H9 (cell line): ENCODE data around the gene CYP21A2. TPM values are rescaled to one million over a fixed set of nuclear protein-coding genes. Genes with fewer than 3 reads are reported as not detected.

Experiments
- DNase-seq: peaks from one replicate; pipeline ENCODE4 v3.0.0-alpha.2; 2017
- H2AFZ ChIP-seq: one replicate; pipeline ENCODE4 v1.6.1; 2013; ENCODE audit warnings: mild to moderate bottlenecking, low read length, control low read depth, moderate library complexity
- H2AK5ac ChIP-seq: 2 replicates; pipeline ENCODE4 v1.6.1; 2013; ENCODE audit warnings: low read length, control low read depth, mixed read lengths; ENCODE audit not compliant: insufficient read length
- H2BK120ac ChIP-seq: one replicate; pipeline ENCODE4 v1.6.1; 2013; ENCODE audit warnings: low read depth, mild to moderate bottlenecking, low read length, control low read depth, inconsistent platforms; ENCODE audit not compliant: poor library complexity, severe bottlenecking
- H2BK12ac ChIP-seq: 2 replicates; pipeline ENCODE4 v1.6.1; 2013; ENCODE audit warnings: low read length, control low read depth, mixed read lengths, low read depth; ENCODE audit not compliant: insufficient read length
- H2BK15ac ChIP-seq: 2 replicates; pipeline ENCODE4 v1.6.1; 2013; ENCODE audit warnings: low read depth, low read length, control low read depth
- H2BK20ac ChIP-seq: one replicate; pipeline ENCODE4 v1.6.1; 2013; ENCODE audit warnings: low read depth, mild to moderate bottlenecking, low read length, control low read depth, inconsistent platforms; ENCODE audit not compliant: poor library complexity, severe bottlenecking
- H2BK5ac ChIP-seq: 2 replicates; pipeline ENCODE4 v1.6.1; 2013; ENCODE audit warnings: low read length, control low read depth, mixed read lengths; ENCODE audit not compliant: insufficient read length
- H3K14ac ChIP-seq: 2 replicates; pipeline ENCODE4 v1.6.1; 2013; ENCODE audit warnings: low read length, control low read depth; ENCODE audit not compliant: insufficient read depth
- H3K18ac ChIP-seq: 2 replicates; pipeline ENCODE4 v1.6.1; 2013; ENCODE audit warnings: low read depth, mild to moderate bottlenecking, mixed read lengths, low read length, control low read depth; ENCODE audit not compliant: insufficient read length
- H3K23ac ChIP-seq: 2 replicates; pipeline ENCODE4 v1.6.1; 2013; ENCODE audit warnings: low read length, control low read depth, mixed read lengths, low read depth; ENCODE audit not compliant: insufficient read length
- H3K23me2 ChIP-seq: 2 replicates; pipeline ENCODE4 v1.6.1; 2013; ENCODE audit warnings: low read depth, mild to moderate bottlenecking, mixed read lengths, low read length, control low read depth; ENCODE audit not compliant: insufficient read length, poor library complexity, severe bottlenecking
- H3K27ac ChIP-seq: 2 replicates; pipeline ENCODE4 v1.5.1; 2013; ENCODE audit warnings: low read length, control low read depth, mixed read lengths, low read depth; ENCODE audit not compliant: insufficient read length
- H3K27me3 ChIP-seq: 2 replicates; pipeline ENCODE4 v1.6.1; 2013; ENCODE audit warnings: low read length, control low read depth, inconsistent platforms; ENCODE audit not compliant: insufficient read depth
- H3K4ac ChIP-seq: 2 replicates; pipeline ENCODE4 v1.6.1; 2013; ENCODE audit warnings: low read depth, mild to moderate bottlenecking, control low read depth, inconsistent platforms, low read length, moderate library complexity
- H3K4me1 ChIP-seq: 2 replicates; pipeline ENCODE4 v1.6.1; 2013; ENCODE audit warnings: low read length, control low read depth, inconsistent platforms; ENCODE audit not compliant: insufficient read depth
- H3K4me2 ChIP-seq: 2 replicates; pipeline ENCODE4 v1.6.1; 2013; ENCODE audit warnings: low read length, control low read depth, mixed read lengths; ENCODE audit not compliant: insufficient read length, insufficient read depth
- H3K56ac ChIP-seq: 2 replicates; pipeline ENCODE4 v1.6.1; 2013; ENCODE audit warnings: low read depth, mild to moderate bottlenecking, mixed read lengths, low read length, control low read depth; ENCODE audit not compliant: insufficient read length
- H3K79me1 ChIP-seq: 2 replicates; pipeline ENCODE4 v1.6.1; 2013; ENCODE audit warnings: low read depth, mild to moderate bottlenecking, moderate library complexity, low read length, control low read depth, inconsistent platforms; ENCODE audit not compliant: insufficient read depth, poor library complexity, severe bottlenecking
- H3K79me2 ChIP-seq: 2 replicates; pipeline ENCODE4 v1.6.1; 2013; ENCODE audit warnings: low read length, control low read depth, inconsistent platforms; ENCODE audit not compliant: insufficient read depth
- H3K9ac ChIP-seq: 2 replicates; pipeline ENCODE4 v1.6.1; 2013; ENCODE audit warnings: low read length, control low read depth, mixed read lengths; ENCODE audit not compliant: insufficient read length; ENCODE audit errors: extremely low read depth
- H3K9me3 ChIP-seq: one replicate; pipeline ENCODE4 v1.6.1; 2013; ENCODE audit warnings: low read depth, low read length, inconsistent platforms; ENCODE audit not compliant: control insufficient read depth
- H3T11ph ChIP-seq: one replicate; pipeline ENCODE4 v1.6.1; 2013; ENCODE audit warnings: mild to moderate bottlenecking, low read length, control low read depth, inconsistent platforms
- H4K20me1 ChIP-seq: one replicate; pipeline ENCODE4 v1.6.1; 2013; ENCODE audit not compliant: control insufficient read depth, insufficient read length, insufficient read depth
- H4K5ac ChIP-seq: 2 replicates; pipeline ENCODE4 v1.6.1; 2013; ENCODE audit warnings: low read depth, mild to moderate bottlenecking, mixed read lengths, low read length, control low read depth; ENCODE audit not compliant: insufficient read length
- H4K8ac ChIP-seq: replicated peaks from 2 replicates; pipeline ENCODE4 v1.6.1; 2013; ENCODE audit warnings: low read length, control low read depth, mixed read lengths, low read depth; ENCODE audit not compliant: insufficient read length
- H4K91ac ChIP-seq: 2 replicates; pipeline ENCODE4 v1.6.1; 2013; ENCODE audit warnings: low read depth, mild to moderate bottlenecking, moderate library complexity, mixed read lengths, low read length, control low read depth; ENCODE audit not compliant: insufficient read length
- H3K27ac Mint-ChIP-seq, 3 experiments: 2 replicates in 2 of 3; 3 replicates in 1 of 3; pipeline ENCODE4 v1.8.0; 2020 to 2021; ENCODE audit warnings: mixed read lengths in 3 of 3, mild to moderate bottlenecking in 1 of 3, moderate library complexity in 1 of 3
- H3K27me3 Mint-ChIP-seq: 2 replicates; pipeline ENCODE4 v1.8.0; 2021; ENCODE audit warnings: low read depth, mild to moderate bottlenecking, moderate library complexity, mixed read lengths
- H3K36me3 Mint-ChIP-seq, 3 experiments: 2 replicates in 2 of 3; 3 replicates in 1 of 3; pipeline ENCODE4 v1.8.0; 2020 to 2021; ENCODE audit warnings: low read depth in 3 of 3, mixed read lengths in 3 of 3; ENCODE audit not compliant: insufficient read depth in 1 of 3
- H3K4me1 Mint-ChIP-seq, 2 experiments: 2 replicates each; pipeline ENCODE4 v1.8.0; 2020; ENCODE audit warnings: mixed read lengths in 2 of 2
- H3K4me3 Mint-ChIP-seq, 2 experiments: 2 replicates in 1 of 2; 3 replicates in 1 of 2; pipeline ENCODE4 v1.8.0; 2020 to 2021; ENCODE audit warnings: mild to moderate bottlenecking in 2 of 2, mixed read lengths in 2 of 2, moderate library complexity in 1 of 2
- H3K9me3 Mint-ChIP-seq, 2 experiments: 2 replicates in 1 of 2; 3 replicates in 1 of 2; pipeline ENCODE4 v1.8.0; 2020; ENCODE audit warnings: mild to moderate bottlenecking in 2 of 2, mixed read lengths in 2 of 2, moderate library complexity in 1 of 2
- CTCF ChIP-seq: fragments of 200-600 bp; sonication (generic); conservative IDR thresholded peaks from 3 replicates; pipeline ENCODE4 v1.8.0; 2021; ENCODE audit warnings: antibody characterized with exemption, mild to moderate bottlenecking
- WGBS: extraction: QIAGEN DNeasy Blood & Tissue Kit; methylation state at CpG from one replicate; pipeline ENCODE4 v1.1.7; 2013; ENCODE audit warnings: missing lambda C conversion rate, low lambda C conversion rate, mixed read lengths; ENCODE audit not compliant: insufficient read length; ENCODE audit errors: extremely low coverage; 5-methylcytosine and 5-hydroxymethylcytosine counted together
- total RNA-seq: library from RNA; stranded (reverse); gene quantifications from 2 replicates; pipeline ENCODE4 v1.2.1, GENCODE V29; 2021

The CYP21A2 gene
- total RNA-seq, 1 experiment from 2014 or later: not detected

- Histone ChIP-seq H4K8ac (no peak overlapping the region), H4K20me1 (no peaks in the 10 kb centered on the region), H2BK20ac (no peak overlapping the region), H3K9ac (no peak overlapping the region), H2AFZ (no peak overlapping the region), H3K79me1 (no peaks in the 10 kb centered on the region), H3K4ac (no peak overlapping the region), H4K91ac (no peak overlapping the region), H3K27me3 (no peaks in the 10 kb centered on the region; the same call in 1 of the 2 replicates), H2AK5ac (no peak overlapping the region), H3K27ac (no peak overlapping the region), H3K23ac (no peak overlapping the region), H3K23me2 (peaks cover 3% of the 10 kb centered on the region), H2BK15ac (no peak overlapping the region), H2BK12ac (no peak overlapping the region), H2BK120ac (no peak overlapping the region), H3K18ac (no peak overlapping the region), H3K4me1 (no peaks in the 10 kb centered on the region), H3K4me2 (no peak overlapping the region), H2BK5ac (no peak overlapping the region), H3K14ac (no peak overlapping the region), H3K56ac (no peak overlapping the region), H3T11ph (no peak overlapping the region), H3K9me3 (no peaks in the 10 kb centered on the region), H4K5ac (no peak overlapping the region), H3K79me2 (no peaks in the 10 kb centered on the region)
- no peak for TF ChIP-seq CTCF
- Mint-ChIP-seq H3K9me3 (no peaks in the 10 kb centered on the region), H3K27me3 (peaks cover 28% of the 10 kb centered on the region), H3K4me3 (no peak overlapping the region), H3K4me1 (peaks cover 12 to 26% of the 10 kb centered on the region in 2 experiments), H3K36me3 (no peaks in the 10 kb centered on the region; a peak in 1 of 7 replicates), H3K27ac (peak overlapping the region in 2 of 3 experiments; percentile 34 to 37; a peak in 2 of 7 replicates)
- DNase-seq: no peak
- no CpG with 5 or more reads among the region's 2 CpGs for WGBS
Measured at GRCh38 chr6:32084780-32085179, 46.6 kb downstream of the CYP21A2 start.
